ENCODE results near the gene OR2A7. TPM values are rescaled to one million over a fixed set of nuclear protein-coding genes. Genes with fewer than 3 reads are reported as not detected.
"Not testable (repeated sequence)": the region's sequence is repeated elsewhere in the genome, so short reads cannot be mapped to it uniquely, and the experiment has no call there.

OR2A7 gene
- total RNA-seq, 1 experiment from 2014 or later, result not detected

DNA sequence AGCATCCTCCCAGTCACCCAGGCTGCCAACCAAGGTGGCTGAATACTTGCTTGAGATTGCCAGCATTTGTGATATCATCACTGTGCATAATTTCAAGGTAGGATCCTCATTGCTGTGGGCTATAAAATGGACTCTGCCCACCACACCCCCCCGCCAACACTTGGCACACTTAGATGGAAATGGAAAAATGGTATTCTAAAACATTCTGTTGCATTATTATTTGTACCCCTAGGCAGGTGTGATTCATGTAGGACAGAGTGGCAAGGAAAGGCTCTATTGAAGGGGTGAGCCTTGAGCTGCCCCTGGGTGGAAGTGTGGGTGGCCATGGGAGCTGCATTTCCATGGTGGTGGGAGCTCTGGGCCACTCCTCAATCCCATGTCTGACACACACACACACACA, 46.0 kb downstream of the OR2A7 start:
- not testable (repeated sequence) for H3K9ac ChIP-seq (ENCODE audit: low read length); H2AFZ ChIP-seq (ENCODE audit: low read length); H3K27ac ChIP-seq (ENCODE audit: low read length); H3K27me3 ChIP-seq (ENCODE audit: low read length); H3K4me2 ChIP-seq (ENCODE audit: low read depth, low read length, poor library complexity, severe bottlenecking); H3K79me2 ChIP-seq (ENCODE audit: low read length); H4K20me1 ChIP-seq (ENCODE audit: insufficient read depth, low read depth, low read length); H3K9me2 ChIP-seq (replicated peaks; ENCODE audit: insufficient read depth, low read length); H3K4me1 ChIP-seq (ENCODE audit: low read length); H3K4me3 ChIP-seq (ENCODE audit: low read length); H3K9me3 ChIP-seq (ENCODE audit: low read length); DNase-seq; H3K36me3 ChIP-seq (ENCODE audit: insufficient read depth, low read length)

DNA sequence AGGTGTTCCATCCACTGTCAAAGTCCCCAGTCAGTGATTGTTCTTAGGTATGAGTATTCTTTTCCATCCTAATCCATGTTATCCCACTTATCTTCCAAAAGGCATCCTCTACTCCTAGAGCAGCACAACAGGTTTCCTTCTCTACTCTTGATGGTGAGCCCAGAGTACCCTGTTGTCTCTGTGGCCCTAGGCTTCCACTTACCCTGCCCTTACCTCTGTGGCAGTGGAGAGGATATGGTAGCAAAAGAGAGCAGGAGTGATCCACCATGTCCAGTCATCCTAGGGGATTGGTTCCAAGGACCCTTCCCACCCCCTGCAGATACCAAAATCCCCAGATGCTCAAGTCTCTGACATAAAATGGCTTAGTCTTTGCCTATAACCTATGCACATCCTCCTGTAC, 47.4 kb downstream of the OR2A7 start:
- not testable (repeated sequence) for DNase-seq; H3K9ac ChIP-seq (ENCODE audit: low read length); H3K9me2 ChIP-seq (replicated peaks; ENCODE audit: insufficient read depth, low read length)

More for the DNA sequence above, 47.4 kb downstream of the OR2A7 start:
- not testable (repeated sequence) for H3K4me1 ChIP-seq (ENCODE audit: low read length); H2AFZ ChIP-seq (ENCODE audit: low read length); H3K79me2 ChIP-seq (ENCODE audit: low read length); H3K36me3 ChIP-seq (ENCODE audit: insufficient read depth, low read length); H3K4me3 ChIP-seq (ENCODE audit: low read length); H4K20me1 ChIP-seq (ENCODE audit: insufficient read depth, low read depth, low read length); H3K4me2 ChIP-seq (ENCODE audit: low read depth, low read length, poor library complexity, severe bottlenecking); H3K27ac ChIP-seq (ENCODE audit: low read length); H3K9me3 ChIP-seq (ENCODE audit: low read length); H3K27me3 ChIP-seq (ENCODE audit: low read length)

Other genes starting within 250 kb of the OR2A7 start
- not detected in 2 replicates for gene OR2A5, start 215.8 kb downstream of the OR2A7 start, total RNA-seq (2014; rRNA removed; shearing (Covaris generic); ENCODE audit: low replicate concordance)
- gene OR2A25, start 195.0 kb downstream of the OR2A7 start, total RNA-seq (2014; rRNA removed; shearing (Covaris generic); ENCODE audit: low replicate concordance), result not detected in 2 replicates
- gene OR2A12, start 178.5 kb downstream of the OR2A7 start, total RNA-seq (2014; rRNA removed; shearing (Covaris generic); ENCODE audit: low replicate concordance), result not detected in 2 replicates
- gene OR2A2, start 155.2 kb downstream of the OR2A7 start, total RNA-seq (2014; rRNA removed; shearing (Covaris generic); ENCODE audit: low replicate concordance), result not detected in 2 replicates
- gene OR2A14, start 141.6 kb downstream of the OR2A7 start, total RNA-seq (2014; rRNA removed; shearing (Covaris generic); ENCODE audit: low replicate concordance), result not detected in 2 replicates
- not detected in 2 replicates for gene CTAGE4, start 81.3 kb downstream of the OR2A7 start, total RNA-seq (2014; rRNA removed; shearing (Covaris generic); ENCODE audit: low replicate concordance)
- 0.30 and 0.36 TPM in 2 replicates for gene ARHGEF35, start 69.0 kb downstream of the OR2A7 start, total RNA-seq (2014; rRNA removed; shearing (Covaris generic); ENCODE audit: low replicate concordance)
- gene OR2A42, start 25.2 kb downstream of the OR2A7 start, total RNA-seq (2014; rRNA removed; shearing (Covaris generic); ENCODE audit: low replicate concordance), result not detected in 2 replicates
- not detected in 2 replicates for gene CTAGE8, start 4.5 kb upstream of the OR2A7 start, total RNA-seq (2014; rRNA removed; shearing (Covaris generic); ENCODE audit: low replicate concordance)
- not detected in 2 replicates for gene OR2A1, start 47.6 kb upstream of the OR2A7 start, total RNA-seq (2014; rRNA removed; shearing (Covaris generic); ENCODE audit: low replicate concordance)
- gene ARHGEF5, start 90.6 kb upstream of the OR2A7 start, total RNA-seq (2014; rRNA removed; shearing (Covaris generic); ENCODE audit: low replicate concordance), result not detected in 2 replicates
- gene NOBOX, start 138.9 kb upstream of the OR2A7 start, total RNA-seq (2014; rRNA removed; shearing (Covaris generic); ENCODE audit: low replicate concordance), result not detected in 2 replicates

All from Karpas-422 (cell line).